Measurements from ENCODE around the gene SIGLEC10. TPM values are rescaled to one million over a fixed set of nuclear protein-coding genes. Genes with fewer than 3 reads are reported as not detected.

SIGLEC10 gene
- total and polyA plus RNA-seq, 7 donors: 0.83 to 14.4 (median 2.5) TPM

DNA sequence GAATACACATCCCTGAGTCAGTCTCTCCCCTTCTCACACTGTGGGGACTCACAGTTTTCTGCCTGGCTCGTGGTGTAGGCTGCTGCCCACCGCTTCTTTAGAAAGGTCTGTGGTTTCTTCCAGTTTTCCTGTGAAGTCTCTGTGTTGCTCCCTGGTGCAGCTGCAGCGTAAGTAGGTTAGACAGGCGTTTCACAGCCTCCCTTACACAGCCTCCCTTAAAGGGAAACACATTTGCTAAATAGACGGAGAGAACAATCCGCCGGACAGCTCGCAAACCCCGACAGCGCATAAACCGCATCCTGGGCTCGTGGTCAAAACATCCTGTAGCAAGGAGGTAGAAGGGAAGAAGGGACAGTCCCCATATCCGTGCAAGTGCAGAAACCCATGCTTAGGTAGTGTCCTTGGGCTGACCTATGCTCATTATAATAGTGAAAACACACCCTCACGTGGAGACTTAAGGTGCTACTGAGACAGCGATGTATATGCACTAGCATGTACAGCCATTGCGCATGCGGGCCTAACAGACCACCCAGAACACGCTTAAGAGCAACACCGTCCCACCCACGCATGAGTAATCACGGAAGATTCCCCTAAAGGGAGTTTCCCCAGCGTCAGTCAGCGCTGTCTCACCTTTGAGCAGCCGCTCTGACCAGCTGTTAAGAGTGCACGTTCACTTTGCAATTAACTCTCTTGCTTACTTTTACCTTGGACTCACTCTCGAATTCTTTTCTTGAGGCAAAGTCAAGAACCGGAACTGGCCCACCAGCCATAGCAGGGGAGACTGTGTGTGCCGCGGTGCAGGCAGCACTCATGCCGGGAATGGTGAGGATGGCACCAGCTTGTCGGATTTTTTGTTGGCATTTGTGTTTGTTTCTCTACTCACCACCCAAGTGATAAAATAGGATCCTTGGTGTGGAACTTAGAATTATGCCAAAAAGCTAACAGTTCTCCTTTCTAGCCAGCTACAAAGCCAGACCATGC, 24.3 kb upstream of the SIGLEC10 start:
- WGBS, 2 donors: 40 to 57% methylated on average over 31 of the region's 31 CpGs
- intact Hi-C loops (cut with DNase I): no loop called here
- no peak overlapping the region for H3K27ac ChIP-seq

DNA sequence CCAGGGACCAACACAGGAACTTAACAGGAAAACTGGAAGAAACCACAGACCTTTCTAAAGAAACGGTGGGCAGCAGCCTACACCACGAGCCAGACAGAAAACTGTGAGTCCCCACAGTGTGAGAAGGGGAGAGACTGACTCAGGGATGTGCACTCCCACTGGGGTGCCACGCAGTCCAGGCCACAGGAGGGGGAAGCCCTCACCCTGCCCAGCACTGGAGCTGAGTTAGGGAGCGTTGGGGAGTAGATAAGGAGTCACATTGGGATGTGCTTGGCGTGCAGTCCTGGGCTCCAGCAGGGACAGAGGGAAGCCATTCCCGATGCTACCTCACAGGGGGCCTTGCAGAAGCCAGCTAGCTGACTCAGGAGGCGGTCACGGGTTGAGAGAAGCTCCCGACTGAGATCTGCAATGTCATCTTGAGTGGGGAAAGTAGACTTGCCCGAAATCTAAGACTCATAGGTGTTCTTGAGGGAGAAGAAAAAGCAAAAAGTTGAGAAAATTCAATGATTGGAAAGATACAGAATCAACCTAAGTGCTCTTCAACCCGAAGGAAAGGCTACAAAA, 23.5 kb upstream of the SIGLEC10 start:
- intact Hi-C loops (cut with DNase I): no loop called here
- Histone ChIP-seq H3K9me3 (no peaks in the 10 kb centered on the region), H3K27ac (no peak overlapping the region), H3K36me3 (no peaks in the 10 kb centered on the region), H3K4me3 (no peak overlapping the region), H3K4me1 (no peaks in the 10 kb centered on the region), H3K27me3 (peaks cover 0 to 62% (median 7%) of the 10 kb centered on the region in 3 donors)
- WGBS, 2 donors: 30 to 52% methylated on average over 11 of the region's 11 CpGs
- TF ChIP-seq POLR2A (IDR thresholded peaks at IDR 0.05): no peak
- no peak for TF ChIP-seq EP300 (IDR thresholded peaks at IDR 0.05)
- TF ChIP-seq, protein P1, sequence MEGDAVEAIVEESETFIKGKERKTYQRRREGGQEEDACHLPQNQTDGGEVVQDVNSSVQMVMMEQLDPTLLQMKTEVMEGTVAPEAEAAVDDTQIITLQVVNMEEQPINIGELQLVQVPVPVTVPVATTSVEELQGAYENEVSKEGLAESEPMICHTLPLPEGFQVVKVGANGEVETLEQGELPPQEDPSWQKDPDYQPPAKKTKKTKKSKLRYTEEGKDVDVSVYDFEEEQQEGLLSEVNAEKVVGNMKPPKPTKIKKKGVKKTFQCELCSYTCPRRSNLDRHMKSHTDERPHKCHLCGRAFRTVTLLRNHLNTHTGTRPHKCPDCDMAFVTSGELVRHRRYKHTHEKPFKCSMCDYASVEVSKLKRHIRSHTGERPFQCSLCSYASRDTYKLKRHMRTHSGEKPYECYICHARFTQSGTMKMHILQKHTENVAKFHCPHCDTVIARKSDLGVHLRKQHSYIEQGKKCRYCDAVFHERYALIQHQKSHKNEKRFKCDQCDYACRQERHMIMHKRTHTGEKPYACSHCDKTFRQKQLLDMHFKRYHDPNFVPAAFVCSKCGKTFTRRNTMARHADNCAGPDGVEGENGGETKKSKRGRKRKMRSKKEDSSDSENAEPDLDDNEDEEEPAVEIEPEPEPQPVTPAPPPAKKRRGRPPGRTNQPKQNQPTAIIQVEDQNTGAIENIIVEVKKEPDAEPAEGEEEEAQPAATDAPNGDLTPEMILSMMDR (IDR thresholded peaks at IDR 0.05): no peak
- TF ChIP-seq POLR2AphosphoS5 (IDR thresholded peaks at IDR 0.05): no peak
- peak; percentile 70 for DNase-seq

More for the DNA sequence above, 24.3 kb upstream of the SIGLEC10 start:
- Histone ChIP-seq H3K36me3 (no peaks in the 10 kb centered on the region), H3K9me3 (no peaks in the 10 kb centered on the region), H3K27me3 (peaks cover 0 to 62% (median 7%) of the 10 kb centered on the region in 3 donors), H3K4me1 (no peaks in the 10 kb centered on the region), H3K4me3 (no peak overlapping the region)
- TF ChIP-seq POLR2A (IDR thresholded peaks at IDR 0.05): no peak
- no peak for TF ChIP-seq EP300 (IDR thresholded peaks at IDR 0.05)
- no peak for TF ChIP-seq POLR2AphosphoS5 (IDR thresholded peaks at IDR 0.05)
- TF ChIP-seq, protein P1 (IDR thresholded peaks at IDR 0.05): no peak
- DNase-seq: peak; percentile 46

DNA sequence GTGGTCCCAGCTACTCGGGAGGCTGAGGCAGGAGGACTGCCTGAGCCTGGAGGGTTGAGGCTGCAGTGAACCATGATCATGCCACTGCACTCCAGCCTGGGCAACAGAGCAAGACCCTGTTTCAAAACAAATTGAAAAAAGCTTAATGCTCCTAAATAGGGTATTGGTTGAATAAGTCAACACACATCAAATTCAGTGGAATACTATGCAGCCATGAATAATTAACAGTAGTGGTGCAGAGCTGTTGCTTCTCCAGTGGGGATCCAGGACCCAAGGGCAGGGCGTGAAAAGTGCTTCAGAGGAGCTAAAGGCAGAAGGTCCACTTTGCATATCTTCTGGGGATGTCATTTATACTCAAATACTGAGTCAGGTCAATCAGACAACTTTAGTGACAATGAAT, 22.6 kb upstream of the SIGLEC10 start:
- H3K27ac ChIP-seq: no peak overlapping the region
- H3K36me3 ChIP-seq: no peaks in the 10 kb centered on the region
- intact Hi-C loops (cut with DNase I): no loop called here
- TF ChIP-seq POLR2AphosphoS5 (IDR thresholded peaks at IDR 0.05) (no peak), EP300 (IDR thresholded peaks at IDR 0.05) (no peak), POLR2A (IDR thresholded peaks at IDR 0.05) (no peak)
- TF ChIP-seq, protein P1 (IDR thresholded peaks at IDR 0.05): no peak
- no peaks in the 10 kb centered on the region for H3K4me1 ChIP-seq
- DNase-seq: no peak
- WGBS, 2 donors: 69 to 74% methylated on average over 2 of the region's 2 CpGs
- H3K4me3 ChIP-seq: no peak overlapping the region
- H3K9me3 ChIP-seq: no peaks in the 10 kb centered on the region
- peaks cover 0 to 62% (median 7%) of the 10 kb centered on the region in 3 donors for H3K27me3 ChIP-seq

DNA sequence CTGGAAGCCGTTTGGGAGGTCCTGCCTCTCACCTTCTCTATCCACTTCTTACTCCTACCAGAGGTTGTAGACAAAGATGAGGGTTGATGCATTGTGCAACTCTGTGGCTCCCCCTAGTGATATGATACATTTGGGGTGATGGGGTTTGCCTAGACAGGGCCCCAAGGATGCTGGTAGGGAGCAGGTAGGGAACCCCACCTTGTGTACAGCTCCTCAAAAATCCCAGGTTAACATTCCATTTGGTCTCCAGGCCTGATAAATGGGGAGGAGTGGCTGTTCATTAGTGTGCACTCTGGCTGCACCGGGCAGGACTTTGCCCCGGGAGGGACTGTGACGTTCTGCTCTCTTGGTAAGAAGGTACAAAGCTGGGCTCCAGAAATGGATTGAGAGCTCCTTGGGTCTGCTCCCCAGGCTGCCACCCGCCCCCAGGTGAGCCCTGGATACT, 21.6 kb upstream of the SIGLEC10 start:
- Histone ChIP-seq H3K36me3 (no peaks in the 10 kb centered on the region), H3K9me3 (no peaks in the 10 kb centered on the region), H3K27ac (no peak overlapping the region), H3K4me1 (no peaks in the 10 kb centered on the region), H3K4me3 (no peak overlapping the region), H3K27me3 (peaks cover 0 to 62% (median 7%) of the 10 kb centered on the region in 3 donors)
- TF ChIP-seq EP300 (IDR thresholded peaks at IDR 0.05) (no peak), POLR2AphosphoS5 (IDR thresholded peaks at IDR 0.05) (no peak), POLR2A (IDR thresholded peaks at IDR 0.05) (no peak)
- TF ChIP-seq, protein P1 (IDR thresholded peaks at IDR 0.05): no peak
- WGBS, 2 donors: 16 to 55% methylated on average over 5 of the region's 5 CpGs
- intact Hi-C loops (cut with DNase I): loop anchor here (1.0 kb wide), 1 partner anchor 101 kb away; no protein-coding TSS in a partner anchor
- no peak for DNase-seq

Measured in sigmoid colon (tissue), 7 donors.